ENCODE measurements around the gene LDHAL6B. TPM values are rescaled to one million over a fixed set of nuclear protein-coding genes. Genes with fewer than 3 reads are reported as not detected.

The LDHAL6B gene
- total RNA-seq, 2 donors from 2014 or later: not detected

DNA sequence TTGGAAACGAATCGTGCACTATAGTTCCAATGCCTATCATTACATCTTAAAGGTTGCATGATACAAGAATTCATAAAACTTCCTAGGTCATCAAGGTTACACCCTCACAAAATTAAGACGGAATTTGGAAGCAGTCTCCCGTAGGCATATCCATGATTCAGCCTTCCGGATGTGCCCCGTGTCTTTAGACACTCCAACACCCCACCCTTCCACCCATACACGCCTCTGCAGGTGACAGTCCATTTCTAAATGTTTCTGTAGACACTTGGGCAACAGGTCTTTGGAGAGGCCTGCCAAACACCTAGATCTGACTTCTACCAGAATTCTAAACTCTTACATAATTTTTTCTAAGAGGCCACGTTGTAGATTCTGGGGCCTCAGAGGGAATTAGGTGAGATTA lies 49.8 kb downstream of the LDHAL6B start:
- H3K27me3 ChIP-seq (ENCODE audit: control insufficient read depth, insufficient read depth, low read length, poor library complexity, severe bottlenecking): no peaks in the 10 kb centered on the region
- H3K27ac Mint-ChIP-seq: no peak overlapping the region
- H3K27me3 Mint-ChIP-seq (ENCODE audit: insufficient read depth): no peaks in the 10 kb centered on the region

GRCh38 chr15:59257140-59257539 lies 50.5 kb downstream of the LDHAL6B start:
- 82 to 98% methylated on average over 2 of the region's 4 CpGs for WGBS, 2 experiments (ENCODE audit: insufficient coverage in 1 of 2, insufficient read length in 1 of 2)
- no peak for DNase-seq
- H3K4me3 Mint-ChIP-seq: no peak overlapping the region

More for the DNA sequence above, 49.8 kb downstream of the LDHAL6B start:
- DNase-seq: no peak
- H3K9me3 Mint-ChIP-seq: no peaks in the 10 kb centered on the region
- peaks cover 1% of the 10 kb centered on the region for H3K4me1 Mint-ChIP-seq
- no peak overlapping the region for H3K4me3 ChIP-seq (ENCODE audit: low read length)
- H3K4me1 ChIP-seq (ENCODE audit: control insufficient read depth, insufficient read depth, low read length): no peaks in the 10 kb centered on the region
- H3K9me3 ChIP-seq (ENCODE audit: control insufficient read depth, low read length): no peaks in the 10 kb centered on the region
- WGBS, 2 experiments (ENCODE audit: insufficient coverage in 1 of 2, insufficient read length in 1 of 2): 82% methylated on average over 6 to 7 of the region's 8 CpGs
- H3K4me3 Mint-ChIP-seq: no peak overlapping the region
- TF ChIP-seq, protein P1, sequence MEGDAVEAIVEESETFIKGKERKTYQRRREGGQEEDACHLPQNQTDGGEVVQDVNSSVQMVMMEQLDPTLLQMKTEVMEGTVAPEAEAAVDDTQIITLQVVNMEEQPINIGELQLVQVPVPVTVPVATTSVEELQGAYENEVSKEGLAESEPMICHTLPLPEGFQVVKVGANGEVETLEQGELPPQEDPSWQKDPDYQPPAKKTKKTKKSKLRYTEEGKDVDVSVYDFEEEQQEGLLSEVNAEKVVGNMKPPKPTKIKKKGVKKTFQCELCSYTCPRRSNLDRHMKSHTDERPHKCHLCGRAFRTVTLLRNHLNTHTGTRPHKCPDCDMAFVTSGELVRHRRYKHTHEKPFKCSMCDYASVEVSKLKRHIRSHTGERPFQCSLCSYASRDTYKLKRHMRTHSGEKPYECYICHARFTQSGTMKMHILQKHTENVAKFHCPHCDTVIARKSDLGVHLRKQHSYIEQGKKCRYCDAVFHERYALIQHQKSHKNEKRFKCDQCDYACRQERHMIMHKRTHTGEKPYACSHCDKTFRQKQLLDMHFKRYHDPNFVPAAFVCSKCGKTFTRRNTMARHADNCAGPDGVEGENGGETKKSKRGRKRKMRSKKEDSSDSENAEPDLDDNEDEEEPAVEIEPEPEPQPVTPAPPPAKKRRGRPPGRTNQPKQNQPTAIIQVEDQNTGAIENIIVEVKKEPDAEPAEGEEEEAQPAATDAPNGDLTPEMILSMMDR (conservative IDR thresholded peaks at IDR 0.05): no peak
- peaks cover 6% of the 10 kb centered on the region for H3K36me3 ChIP-seq (ENCODE audit: control insufficient read depth, insufficient read depth, low read length)
- H3K36me3 Mint-ChIP-seq (ENCODE audit: low read depth): no peaks in the 10 kb centered on the region
- no peak overlapping the region for H3K27ac ChIP-seq (ENCODE audit: low read depth, low read length)
- H3K9ac ChIP-seq (ENCODE audit: extremely low read depth, low read length, poor library complexity, severe bottlenecking): no peak overlapping the region

More at GRCh38 chr15:59257140-59257539, 50.5 kb downstream of the LDHAL6B start:
- Histone ChIP-seq H3K4me1 (ENCODE audit: control insufficient read depth, insufficient read depth, low read length) (no peaks in the 10 kb centered on the region), H3K27me3 (ENCODE audit: control insufficient read depth, insufficient read depth, low read length, poor library complexity, severe bottlenecking) (no peaks in the 10 kb centered on the region), H3K36me3 (ENCODE audit: control insufficient read depth, insufficient read depth, low read length) (peaks cover 6% of the 10 kb centered on the region), H3K9me3 (ENCODE audit: control insufficient read depth, low read length) (no peaks in the 10 kb centered on the region), H3K9ac (ENCODE audit: extremely low read depth, low read length, poor library complexity, severe bottlenecking) (no peak overlapping the region), H3K4me3 (ENCODE audit: low read length) (no peak overlapping the region), H3K27ac (ENCODE audit: low read depth, low read length) (no peak overlapping the region)
- TF ChIP-seq, protein P1 (conservative IDR thresholded peaks at IDR 0.05): no peak
- H3K27ac Mint-ChIP-seq: no peak overlapping the region
- H3K9me3 Mint-ChIP-seq: no peaks in the 10 kb centered on the region
- H3K36me3 Mint-ChIP-seq (ENCODE audit: low read depth): no peaks in the 10 kb centered on the region
- peaks cover 1% of the 10 kb centered on the region for H3K4me1 Mint-ChIP-seq
- no peaks in the 10 kb centered on the region for H3K27me3 Mint-ChIP-seq (ENCODE audit: insufficient read depth)

Small RNA genes lying within 50 kb of the gene (microRNA-seq; reads per million reads assigned to microRNA genes)
- 0.59 reads per million for gene MIR2116 (ENCODE audit: borderline microRNAs expressed)

Other genes with a start within 250 kb of the LDHAL6B start
- 10 to 100 TPM; 31.6 to 31.9 TPM for gene RNF111, start 219.2 kb upstream of the LDHAL6B start, total RNA-seq
- gene CCNB2, start 101.7 kb upstream of the LDHAL6B start, total RNA-seq: 10 to 100 TPM; 77.5 to 87.2 TPM
- 10 to 100 TPM; 47.8 to 65.6 TPM for gene MYO1E, start 166.0 kb downstream of the LDHAL6B start, total RNA-seq
- gene FAM81A, start 231.3 kb downstream of the LDHAL6B start, total RNA-seq: under 1 TPM; 0.35 to 0.88 TPM